HG02840 (cell line): ENCODE results near the gene ABCC1.

Experiments used
- ATAC-seq: cut with Tn5 transposase; IDR thresholded peaks from one replicate; pipeline ENCODE4 v1.9.1; 2021; ENCODE audit warnings: mild to moderate bottlenecking, moderate library complexity, moderate number of reproducible peaks; ENCODE audit not compliant: unreplicated experiment, low FRiP score

The ABCC1 gene

GRCh38 chr16:15986261-15986660 is 36.8 kb downstream of the ABCC1 start:
- no peak for ATAC-seq

GRCh38 chr16:15988268-15989013 is 39.0 kb downstream of the ABCC1 start:
- no peak for ATAC-seq

GRCh38 chr16:15990902-15991301 is 41.5 kb downstream of the ABCC1 start:
- ATAC-seq, result no peak

GRCh38 chr16:15993128-15993527 is 43.7 kb downstream of the ABCC1 start:
- no peak for ATAC-seq

GRCh38 chr16:15993541-15993940 is 44.1 kb downstream of the ABCC1 start:
- no peak for ATAC-seq

- no peak for ATAC-seq
Observed at GRCh38 chr16:15993946-15994665, 44.7 kb downstream of the ABCC1 start.

- ATAC-seq, result no peak
Observed at GRCh38 chr16:15996432-15997109, 47.2 kb downstream of the ABCC1 start.

GRCh38 chr16:16000685-16001084 is 51.3 kb downstream of the ABCC1 start:
- ATAC-seq, result no peak

- no peak for ATAC-seq
Observed at GRCh38 chr16:16001596-16002255, 52.3 kb downstream of the ABCC1 start.

- ATAC-seq, result no peak
Observed at GRCh38 chr16:16003719-16004313, 54.4 kb downstream of the ABCC1 start.

GRCh38 chr16:16004314-16004749 is 54.9 kb downstream of the ABCC1 start:
- no peak for ATAC-seq

GRCh38 chr16:16005721-16006120 is 56.3 kb downstream of the ABCC1 start:
- no peak for ATAC-seq

- ATAC-seq, result no peak
Observed at GRCh38 chr16:16006650-16007049, 57.2 kb downstream of the ABCC1 start.

GRCh38 chr16:16007743-16008111 is 58.3 kb downstream of the ABCC1 start:
- ATAC-seq, result no peak

- ATAC-seq, result no peak
Observed at GRCh38 chr16:16008666-16009065, 59.2 kb downstream of the ABCC1 start.

GRCh38 chr16:16009401-16009800 is 60.0 kb downstream of the ABCC1 start:
- no peak for ATAC-seq

GRCh38 chr16:16010194-16010593 is 60.8 kb downstream of the ABCC1 start:
- ATAC-seq, result no peak

- no peak for ATAC-seq
Observed at GRCh38 chr16:16012144-16012543, 62.7 kb downstream of the ABCC1 start.

- no peak for ATAC-seq
Observed at GRCh38 chr16:16013812-16014211, 64.4 kb downstream of the ABCC1 start.
